HG03432 (cell line): ENCODE measurements around the gene STKLD1.
A peak's percentile ranks its signal among the peaks of the same experiment; 100 is the strongest.
"Not testable (repeated sequence)": the region's sequence is repeated elsewhere in the genome, so short reads cannot be mapped to it uniquely, and the experiment has no call there.

Experiments
- ATAC-seq: cut with Tn5 transposase; IDR thresholded peaks from one replicate; pipeline ENCODE4 v1.9.1; 2021; ENCODE audit warnings: mild to moderate bottlenecking, moderate library complexity; ENCODE audit not compliant: unreplicated experiment

The STKLD1 gene

GRCh38 chr9:133360400-133361393, 15.5 kb upstream of the STKLD1 start:
- no peak for ATAC-seq

- no peak for ATAC-seq
Measured at GRCh38 chr9:133361507-133362092, 14.6 kb upstream of the STKLD1 start.

GRCh38 chr9:133362359-133363044, 13.7 kb upstream of the STKLD1 start:
- ATAC-seq: no peak

GRCh38 chr9:133366435-133366834, 9.7 kb upstream of the STKLD1 start:
- no peak for ATAC-seq

GRCh38 chr9:133367221-133367620, 8.9 kb upstream of the STKLD1 start:
- no peak for ATAC-seq

- no peak for ATAC-seq
Measured at GRCh38 chr9:133367778-133368177, 8.4 kb upstream of the STKLD1 start.

GRCh38 chr9:133368249-133368881, 7.8 kb upstream of the STKLD1 start:
- no peak for ATAC-seq

- no peak for ATAC-seq
Measured at GRCh38 chr9:133369422-133369821, 6.7 kb upstream of the STKLD1 start.

GRCh38 chr9:133369933-133370332, 6.2 kb upstream of the STKLD1 start:
- no peak for ATAC-seq

GRCh38 chr9:133370685-133371084, 5.5 kb upstream of the STKLD1 start:
- ATAC-seq: no peak

GRCh38 chr9:133371261-133371711, 4.9 kb upstream of the STKLD1 start:
- no peak for ATAC-seq

GRCh38 chr9:133372144-133372543, 4.0 kb upstream of the STKLD1 start:
- no peak for ATAC-seq

GRCh38 chr9:133374612-133375115, 1.5 kb upstream of the STKLD1 start:
- no peak for ATAC-seq

GRCh38 chr9:133375116-133375723, 946 bp upstream of the STKLD1 start:
- peak; percentile 7 for ATAC-seq

GRCh38 chr9:133377280-133377679, 1.1 kb downstream of the STKLD1 start:
- not testable (repeated sequence) for ATAC-seq

- no peak for ATAC-seq
Measured at GRCh38 chr9:133377721-133378216, 1.6 kb downstream of the STKLD1 start.

GRCh38 chr9:133378408-133378962, 2.3 kb downstream of the STKLD1 start:
- no peak for ATAC-seq

GRCh38 chr9:133379153-133380086, 3.3 kb downstream of the STKLD1 start:
- no peak for ATAC-seq

GRCh38 chr9:133380734-133381133, 4.6 kb downstream of the STKLD1 start:
- ATAC-seq: no peak
